ENCODE measurements around the gene MAG.
A peak's percentile ranks its signal among the peaks of the same experiment; 100 is the strongest.
"Not testable (repeated sequence)": the region's sequence is repeated elsewhere in the genome, so short reads cannot be mapped to it uniquely, and the experiment has no call there.

The MAG gene

DNA sequence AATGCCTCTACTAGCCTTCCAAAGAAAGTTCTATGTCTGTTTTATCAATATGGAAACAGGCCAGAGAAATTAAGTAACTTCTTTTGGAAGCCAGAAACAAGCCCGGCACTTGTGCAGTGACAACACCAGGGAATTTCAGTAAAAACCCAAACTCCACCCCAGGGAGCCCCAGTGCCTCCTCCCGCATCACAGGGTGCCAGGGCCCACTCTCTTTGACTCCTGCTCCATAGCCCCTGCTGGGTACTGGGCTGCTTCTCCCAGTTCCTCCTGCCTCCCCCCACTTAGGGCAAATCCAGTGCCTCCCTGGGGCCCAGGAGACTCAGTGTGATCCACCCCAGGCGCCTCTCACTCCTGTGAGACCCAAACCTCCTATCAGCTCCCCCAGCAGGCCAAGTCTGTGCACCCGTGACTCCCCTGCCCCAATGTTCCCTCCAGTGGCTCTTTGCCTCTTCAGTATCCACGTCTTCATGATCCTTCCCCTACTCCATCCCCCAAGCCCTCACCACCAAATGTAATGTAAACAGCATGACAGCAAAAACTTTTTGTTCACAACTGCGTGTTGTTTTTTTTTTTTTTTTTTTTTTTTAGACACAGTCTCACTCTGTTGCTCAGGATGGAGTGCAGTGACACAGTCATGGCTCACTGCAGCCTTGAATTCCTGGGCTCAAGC lies 64.0 kb downstream of the MAG start:
- Mint-ChIP-seq H3K27me3 (peaks cover 4% of the 10 kb centered on the region), H3K36me3 (ENCODE audit: low read depth) (no peaks in the 10 kb centered on the region), H3K4me1 (ENCODE audit: low read depth) (peaks cover 18% of the 10 kb centered on the region), H3K9me3 (no peaks in the 10 kb centered on the region), H3K4me3 (no peak overlapping the region), H3K27ac (no peak overlapping the region)

DNA sequence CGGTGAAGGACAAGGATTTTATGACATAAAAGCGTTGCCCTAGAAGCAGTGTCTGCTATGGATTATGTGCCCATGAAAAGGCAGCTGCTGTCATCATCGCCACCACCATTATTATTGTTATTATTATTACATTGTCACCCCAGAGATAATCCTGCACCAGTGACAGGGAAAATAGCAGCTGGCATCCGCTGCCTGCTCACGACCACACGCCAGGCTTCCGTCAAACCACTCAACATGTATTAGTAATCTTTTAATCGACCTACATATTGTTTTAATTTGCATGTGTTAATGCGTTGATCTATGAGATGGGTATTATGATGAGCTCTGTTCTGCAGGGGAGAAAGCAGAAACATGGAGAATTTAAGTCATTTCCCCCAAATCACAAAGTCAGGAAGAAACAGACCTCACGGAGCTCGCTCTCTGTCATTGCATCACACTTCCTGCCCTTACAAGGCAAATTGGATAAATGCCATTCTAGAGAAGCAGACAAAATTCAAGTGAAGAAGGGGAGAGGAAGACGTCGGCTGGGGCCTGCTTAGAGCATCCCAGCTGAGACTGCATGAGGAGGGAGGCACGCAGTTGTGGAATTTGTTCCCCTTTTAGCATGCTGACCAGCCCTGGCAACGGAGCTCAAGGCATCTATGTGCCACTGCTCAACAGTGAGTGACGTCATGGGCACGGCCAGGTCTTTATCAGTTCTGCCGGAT lies 66.1 kb downstream of the MAG start, which contains the start of gene FFAR3:
Gene FFAR3, plus strand, starts transcription at position 594 of the 707 bp plus-strand sequence. CDS start 431 bp downstream, outside the sequence.
- H3K36me3 Mint-ChIP-seq (ENCODE audit: low read depth): no peaks in the 10 kb centered on the region
- H3K9me3 Mint-ChIP-seq: no peaks in the 10 kb centered on the region
- peak within 1 kb of the TSS; percentile 45 for H3K4me3 Mint-ChIP-seq
- peaks cover 8% of the 10 kb centered on the region for H3K27me3 Mint-ChIP-seq
- peaks cover 12% of the 10 kb centered on the region for H3K4me1 Mint-ChIP-seq (ENCODE audit: low read depth)
- H3K27ac Mint-ChIP-seq: peak within 1 kb of the TSS; percentile 80

DNA sequence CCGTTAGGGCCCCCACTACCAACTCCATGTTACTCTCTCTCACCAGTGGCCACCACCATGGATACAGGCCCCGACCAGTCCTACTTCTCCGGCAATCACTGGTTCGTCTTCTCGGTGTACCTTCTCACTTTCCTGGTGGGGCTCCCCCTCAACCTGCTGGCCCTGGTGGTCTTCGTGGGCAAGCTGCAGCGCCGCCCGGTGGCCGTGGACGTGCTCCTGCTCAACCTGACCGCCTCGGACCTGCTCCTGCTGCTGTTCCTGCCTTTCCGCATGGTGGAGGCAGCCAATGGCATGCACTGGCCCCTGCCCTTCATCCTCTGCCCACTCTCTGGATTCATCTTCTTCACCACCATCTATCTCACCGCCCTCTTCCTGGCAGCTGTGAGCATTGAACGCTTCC lies 66.9 kb downstream of the MAG start:
- not testable (repeated sequence) for H3K27me3 Mint-ChIP-seq; H3K27ac Mint-ChIP-seq; H3K4me3 Mint-ChIP-seq; H3K9me3 Mint-ChIP-seq; H3K36me3 Mint-ChIP-seq (ENCODE audit: low read depth)
- peaks cover 12% of the 10 kb centered on the region for H3K4me1 Mint-ChIP-seq (ENCODE audit: low read depth)

DNA sequence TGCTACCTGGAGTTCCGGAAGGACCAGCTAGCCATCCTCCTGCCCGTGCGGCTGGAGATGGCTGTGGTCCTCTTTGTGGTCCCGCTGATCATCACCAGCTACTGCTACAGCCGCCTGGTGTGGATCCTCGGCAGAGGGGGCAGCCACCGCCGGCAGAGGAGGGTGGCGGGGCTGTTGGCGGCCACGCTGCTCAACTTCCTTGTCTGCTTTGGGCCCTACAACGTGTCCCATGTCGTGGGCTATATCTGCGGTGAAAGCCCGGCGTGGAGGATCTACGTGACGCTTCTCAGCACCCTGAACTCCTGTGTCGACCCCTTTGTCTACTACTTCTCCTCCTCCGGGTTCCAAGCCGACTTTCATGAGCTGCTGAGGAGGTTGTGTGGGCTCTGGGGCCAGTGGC lies 67.4 kb downstream of the MAG start:
- H3K9me3 Mint-ChIP-seq; H3K36me3 Mint-ChIP-seq (ENCODE audit: low read depth); H3K4me3 Mint-ChIP-seq; H3K27me3 Mint-ChIP-seq; H3K27ac Mint-ChIP-seq: not testable (repeated sequence)
- H3K4me1 Mint-ChIP-seq (ENCODE audit: low read depth): peaks cover 12% of the 10 kb centered on the region

DNA sequence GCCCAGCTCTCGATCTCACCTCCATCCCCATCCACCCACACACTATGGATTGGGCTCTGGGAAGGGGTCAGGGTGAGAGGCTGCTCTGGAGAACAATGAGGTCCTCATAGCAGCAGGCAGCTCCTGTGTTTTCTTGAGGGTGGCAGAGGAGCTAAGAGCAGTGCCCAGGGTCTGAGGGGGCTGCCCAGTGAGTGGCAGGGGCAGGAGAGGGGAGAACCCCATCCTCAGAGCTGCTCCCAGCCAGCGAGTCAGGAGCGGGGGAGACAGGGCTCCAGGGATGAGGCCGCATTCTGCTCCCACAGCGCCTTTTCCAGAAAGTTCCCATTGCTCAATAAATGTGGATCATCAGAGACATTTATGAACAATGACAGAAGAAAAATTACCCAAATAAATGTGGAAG lies 68.1 kb downstream of the MAG start:
- H3K27me3 Mint-ChIP-seq, H3K27ac Mint-ChIP-seq: not testable (repeated sequence)

DNA sequence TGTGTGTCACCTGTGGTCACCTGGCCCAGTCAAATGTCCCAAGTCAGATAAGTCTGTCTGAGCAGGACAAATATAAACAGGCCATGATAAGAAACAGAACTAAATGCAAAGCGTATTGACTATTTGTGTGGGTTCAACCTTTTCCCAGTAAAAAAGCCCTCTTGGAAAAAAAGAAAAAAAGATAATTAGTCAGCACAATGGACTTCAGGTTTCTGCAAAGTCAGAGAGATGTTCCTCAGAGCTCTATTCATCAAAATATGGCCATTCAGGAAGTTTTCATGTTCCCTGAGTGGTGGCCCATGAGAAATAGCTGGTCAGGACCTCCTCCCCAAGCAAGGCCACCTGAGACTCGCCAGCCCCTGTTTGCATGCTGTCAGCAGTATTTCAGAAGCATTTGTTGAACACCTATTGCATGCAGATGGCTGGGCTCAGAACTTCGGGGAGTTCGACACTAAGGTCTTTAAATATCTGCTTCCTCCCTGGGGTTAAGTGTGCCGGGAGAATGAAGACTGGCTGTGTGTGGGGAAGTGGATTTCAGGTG lies 69.0 kb downstream of the MAG start:
- Mint-ChIP-seq H3K4me3 (no peak overlapping the region), H3K27ac (no peak overlapping the region), H3K27me3 (peaks cover 10% of the 10 kb centered on the region), H3K4me1 (ENCODE audit: low read depth) (peaks cover 12% of the 10 kb centered on the region), H3K9me3 (no peaks in the 10 kb centered on the region), H3K36me3 (ENCODE audit: low read depth) (no peaks in the 10 kb centered on the region)

More for the DNA sequence above, 68.1 kb downstream of the MAG start:
- not testable (repeated sequence) for H3K9me3 Mint-ChIP-seq; H3K36me3 Mint-ChIP-seq (ENCODE audit: low read depth); H3K4me3 Mint-ChIP-seq
- H3K4me1 Mint-ChIP-seq (ENCODE audit: low read depth): peaks cover 12% of the 10 kb centered on the region

DNA sequence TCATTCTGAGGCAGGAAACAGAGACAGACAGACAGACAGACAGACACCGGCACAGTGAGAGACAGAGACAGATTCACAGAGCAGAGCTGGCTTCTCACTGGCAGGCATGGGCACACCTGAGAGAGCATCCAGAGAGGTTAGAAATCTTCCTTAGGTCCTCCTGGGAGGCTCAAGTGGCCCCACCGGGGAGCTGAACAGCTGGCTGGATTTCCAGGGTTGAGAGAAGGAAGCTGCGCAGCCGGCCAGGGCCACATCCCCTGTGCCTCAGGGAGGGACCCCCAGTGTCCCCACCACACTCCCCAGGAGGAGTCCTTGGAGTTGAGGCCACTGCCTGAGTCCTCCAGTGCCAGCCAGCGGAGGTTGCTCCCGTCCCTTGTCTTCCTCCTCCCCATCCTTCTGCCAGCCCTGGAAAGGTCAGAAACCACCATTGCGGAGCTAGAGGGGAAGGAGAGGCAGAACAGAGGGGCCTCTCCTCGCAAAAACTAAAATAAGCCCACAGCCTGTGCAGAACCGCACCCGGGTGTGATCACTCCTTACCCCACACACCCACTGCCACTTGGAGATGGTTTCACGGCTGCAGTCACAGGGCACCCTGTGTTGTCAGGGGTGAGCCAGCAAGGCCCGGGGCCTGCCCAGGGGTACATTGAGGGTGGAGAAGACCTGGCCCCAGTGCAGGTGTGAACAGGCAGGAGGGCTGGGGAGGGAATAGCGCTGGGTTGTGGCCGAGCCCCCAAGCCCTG lies 70.5 kb downstream of the MAG start:
- no peaks in the 10 kb centered on the region for H3K9me3 Mint-ChIP-seq
- H3K4me3 Mint-ChIP-seq: no peak overlapping the region
- H3K4me1 Mint-ChIP-seq (ENCODE audit: low read depth): peaks cover 10% of the 10 kb centered on the region
- H3K27ac Mint-ChIP-seq: no peak overlapping the region
- H3K27me3 Mint-ChIP-seq: peaks cover 18% of the 10 kb centered on the region
- no peaks in the 10 kb centered on the region for H3K36me3 Mint-ChIP-seq (ENCODE audit: low read depth)

DNA sequence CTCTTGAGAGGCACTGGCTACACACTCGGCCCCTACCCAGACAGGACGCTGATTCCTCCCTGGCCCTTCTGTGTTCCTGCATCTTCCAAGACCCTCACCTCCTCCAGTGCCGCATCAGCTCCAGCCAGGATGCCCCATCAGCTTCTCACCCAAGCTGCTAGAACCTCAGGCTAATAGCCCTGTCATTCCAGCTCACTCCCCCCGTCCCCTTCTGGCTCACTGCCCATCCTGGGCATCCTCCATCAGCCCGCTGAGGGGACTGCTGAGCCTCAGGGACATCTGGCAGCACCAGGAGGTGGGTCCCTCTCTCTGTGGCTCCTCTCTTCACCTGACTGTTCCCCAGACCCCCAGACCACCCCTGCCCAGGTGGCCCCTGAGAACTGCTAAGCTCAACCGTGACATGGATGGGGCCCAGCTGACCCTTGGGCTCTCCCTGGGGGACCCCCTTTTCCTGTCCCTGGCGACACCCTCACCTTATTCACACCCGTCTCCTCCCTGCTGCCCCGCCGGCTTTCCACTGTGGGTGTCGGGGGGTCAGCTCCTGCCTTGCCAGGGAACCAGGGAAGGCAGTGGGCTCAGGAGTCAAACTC lies 71.1 kb downstream of the MAG start:
- peaks cover 20% of the 10 kb centered on the region for H3K27me3 Mint-ChIP-seq

More for the DNA sequence above, 71.1 kb downstream of the MAG start:
- Mint-ChIP-seq H3K36me3 (ENCODE audit: low read depth) (no peaks in the 10 kb centered on the region), H3K9me3 (no peaks in the 10 kb centered on the region), H3K4me3 (no peak overlapping the region), H3K27ac (no peak overlapping the region), H3K4me1 (ENCODE audit: low read depth) (peaks cover 4% of the 10 kb centered on the region)

All from stimulated activated naive CD8-positive, alpha-beta T cell treated with anti-CD3 and anti-CD28 coated beads, Interleukin-15, Interleukin-2, amounts not matched to agents 100 ng/mL and 50 ng/mL, for 24 hours (primary cell).